WTC11 (cell line): ENCODE results near the gene USP22. TPM values are rescaled to one million over a fixed set of nuclear protein-coding genes. Genes with fewer than 3 reads are reported as not detected.

Experiments used
- ATAC-seq: fragments of 200-7000 bp; cut with Tn5 transposase; 2 replicates; pipeline ENCODE4 v1.10.0; 2021; ENCODE audit warnings: mild to moderate bottlenecking, moderate library complexity
- CTCF ChIA-PET: fragments of 300-600 bp; sonication (Branson Sonifier 250); formaldehyde crosslinking; loops from one replicate; lab custom pipeline; 2021; ENCODE audit warnings: antibody characterized with exemption; lab: Charles Lee
- POLR2A ChIA-PET: fragments of 350-600 bp; sonication (Branson Sonifier 250); formaldehyde crosslinking; loops from one replicate; lab custom pipeline; 2021; ENCODE audit warnings: antibody characterized with exemption; lab: Charles Lee
- DNase-seq: peaks from one replicate; pipeline ENCODE4 v3.0.0; 2021; ENCODE audit warnings: low spot score
- H3K27ac Mint-ChIP-seq: 2 replicates; pipeline ENCODE4 v1.8.0; 2021; ENCODE audit warnings: mixed read lengths
- H3K27me3 Mint-ChIP-seq: 2 replicates; pipeline ENCODE4 v1.8.0; 2021; ENCODE audit warnings: low read depth, mild to moderate bottlenecking, moderate library complexity, mixed read lengths
- H3K36me3 Mint-ChIP-seq: 2 replicates; pipeline ENCODE4 v1.8.0; 2021; ENCODE audit warnings: mixed read lengths
- H3K4me1 Mint-ChIP-seq: 2 replicates; pipeline ENCODE4 v1.8.0; 2022; ENCODE audit warnings: mixed read lengths
- H3K4me3 Mint-ChIP-seq: 2 replicates; pipeline ENCODE4 v1.8.0; 2021; ENCODE audit warnings: mild to moderate bottlenecking, moderate library complexity, mixed read lengths
- H3K9me3 Mint-ChIP-seq: 2 replicates; pipeline ENCODE4 v1.8.0; 2021; ENCODE audit warnings: mixed read lengths
- ARID4B ChIP-seq: sonication (generic); formaldehyde crosslinking; IDR thresholded peaks from 2 replicates; pipeline ENCODE4 v1.8.0; 2023; ENCODE audit warnings: missing genetic modification reagents, mild to moderate bottlenecking, borderline replicate concordance
- ATF1 ChIP-seq: sonication (generic); formaldehyde crosslinking; IDR thresholded peaks from 2 replicates; pipeline ENCODE4 v1.8.1; 2023; ENCODE audit warnings: mild to moderate bottlenecking, moderate library complexity, missing genetic modification reagents
- CBFB ChIP-seq: sonication (generic); formaldehyde crosslinking; IDR thresholded peaks from 2 replicates; pipeline ENCODE4 v1.8.1; 2022; ENCODE audit warnings: mild to moderate bottlenecking, low read depth, missing genetic modification reagents
- ESRRA ChIP-seq: sonication (generic); formaldehyde crosslinking; IDR thresholded peaks from 2 replicates; pipeline ENCODE4 v1.8.1; 2022; ENCODE audit warnings: mild to moderate bottlenecking, missing genetic modification reagents, borderline replicate concordance
- FOXK1 ChIP-seq: sonication (generic); formaldehyde crosslinking; IDR thresholded peaks from 2 replicates; pipeline ENCODE4 v1.8.0; 2022; ENCODE audit warnings: mild to moderate bottlenecking, moderate library complexity, missing genetic modification reagents
- IRF2 ChIP-seq: sonication (generic); formaldehyde crosslinking; IDR thresholded peaks from 2 replicates; pipeline ENCODE4 v1.8.0; 2022; ENCODE audit warnings: low read depth, missing genetic modification reagents, borderline replicate concordance
- JUN ChIP-seq: sonication (generic); formaldehyde crosslinking; IDR thresholded peaks from 2 replicates; pipeline ENCODE4 v1.8.0; 2023; ENCODE audit warnings: mild to moderate bottlenecking, missing genetic modification reagents
- NFATC4 ChIP-seq: fragments of 250-450 bp; sonication (Bioruptor Pico); IDR thresholded peaks from 2 replicates; pipeline ENCODE4 v1.9.0; 2021; ENCODE audit warnings: mild to moderate bottlenecking
- NR3C1 ChIP-seq: sonication (generic); formaldehyde crosslinking; conservative IDR thresholded peaks from 2 replicates; pipeline ENCODE4 v1.8.1; 2023; ENCODE audit warnings: low read depth, mild to moderate bottlenecking, missing genetic modification reagents
- TCF7 ChIP-seq: sonication (generic); formaldehyde crosslinking; IDR thresholded peaks from 2 replicates; pipeline ENCODE4 v1.8.0; 2022; ENCODE audit warnings: mild to moderate bottlenecking, low read depth, missing genetic modification reagents, moderate library complexity
- ZBTB21 ChIP-seq: sonication (generic); formaldehyde crosslinking; IDR thresholded peaks from 2 replicates; pipeline ENCODE4 v1.8.1; 2023; ENCODE audit warnings: mild to moderate bottlenecking, missing genetic modification reagents, borderline replicate concordance
- ZNF138 ChIP-seq: sonication (generic); formaldehyde crosslinking; conservative IDR thresholded peaks from 2 replicates; pipeline ENCODE4 v1.8.1; 2022; ENCODE audit warnings: mild to moderate bottlenecking, moderate library complexity, missing genetic modification reagents
- total RNA-seq: library from RNA; stranded (reverse); gene quantifications from 3 replicates; pipeline ENCODE4 v1.2.3, GENCODE V29; 2021
- TF ChIP-seq, protein P1 (sequence below): sonication (generic); formaldehyde crosslinking; IDR thresholded peaks from 2 replicates; pipeline ENCODE4 v1.8.1; 2023; ENCODE audit warnings: mild to moderate bottlenecking, moderate library complexity, missing genetic modification reagents
- TF ChIP-seq, protein P2 (sequence below): sonication (generic); formaldehyde crosslinking; IDR thresholded peaks from 2 replicates; pipeline ENCODE4 v1.8.1; 2023; ENCODE audit warnings: mild to moderate bottlenecking, missing genetic modification reagents
- TF ChIP-seq, protein P3 (sequence below): fragments of 250-450 bp; sonication (Bioruptor Pico); IDR thresholded peaks from 2 replicates; pipeline ENCODE4 v2.1.2; 2022; ENCODE audit warnings: mild to moderate bottlenecking, moderate library complexity
- TF ChIP-seq, protein P4 (sequence below): sonication (generic); formaldehyde crosslinking; IDR thresholded peaks from 2 replicates; pipeline ENCODE4 v1.8.1; 2023; ENCODE audit warnings: mild to moderate bottlenecking, missing genetic modification reagents, moderate library complexity
- TF ChIP-seq, protein P5 (sequence below): fragments of 250-450 bp; sonication (Bioruptor Pico); IDR thresholded peaks from 2 replicates; pipeline ENCODE4 v1.8.0; 2021; ENCODE audit warnings: mild to moderate bottlenecking

Gene USP22
- total RNA-seq, 1 experiment from 2014 or later: 289 TPM

- TF ChIP-seq, protein P1, sequence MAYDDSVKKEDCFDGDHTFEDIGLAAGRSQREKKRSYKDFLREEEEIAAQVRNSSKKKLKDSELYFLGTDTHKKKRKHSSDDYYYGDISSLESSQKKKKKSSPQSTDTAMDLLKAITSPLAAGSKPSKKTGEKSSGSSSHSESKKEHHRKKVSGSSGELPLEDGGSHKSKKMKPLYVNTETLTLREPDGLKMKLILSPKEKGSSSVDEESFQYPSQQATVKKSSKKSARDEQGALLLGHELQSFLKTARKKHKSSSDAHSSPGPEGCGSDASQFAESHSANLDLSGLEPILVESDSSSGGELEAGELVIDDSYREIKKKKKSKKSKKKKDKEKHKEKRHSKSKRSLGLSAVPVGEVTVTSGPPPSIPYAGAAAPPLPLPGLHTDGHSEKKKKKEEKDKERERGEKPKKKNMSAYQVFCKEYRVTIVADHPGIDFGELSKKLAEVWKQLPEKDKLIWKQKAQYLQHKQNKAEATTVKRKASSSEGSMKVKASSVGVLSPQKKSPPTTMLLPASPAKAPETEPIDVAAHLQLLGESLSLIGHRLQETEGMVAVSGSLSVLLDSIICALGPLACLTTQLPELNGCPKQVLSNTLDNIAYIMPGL: no peak
- TF ChIP-seq, protein P2, sequence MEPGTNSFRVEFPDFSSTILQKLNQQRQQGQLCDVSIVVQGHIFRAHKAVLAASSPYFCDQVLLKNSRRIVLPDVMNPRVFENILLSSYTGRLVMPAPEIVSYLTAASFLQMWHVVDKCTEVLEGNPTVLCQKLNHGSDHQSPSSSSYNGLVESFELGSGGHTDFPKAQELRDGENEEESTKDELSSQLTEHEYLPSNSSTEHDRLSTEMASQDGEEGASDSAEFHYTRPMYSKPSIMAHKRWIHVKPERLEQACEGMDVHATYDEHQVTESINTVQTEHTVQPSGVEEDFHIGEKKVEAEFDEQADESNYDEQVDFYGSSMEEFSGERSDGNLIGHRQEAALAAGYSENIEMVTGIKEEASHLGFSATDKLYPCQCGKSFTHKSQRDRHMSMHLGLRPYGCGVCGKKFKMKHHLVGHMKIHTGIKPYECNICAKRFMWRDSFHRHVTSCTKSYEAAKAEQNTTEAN (CRISPR knock-in tag): no peak
- no peak for TF ChIP-seq ZNF138
- no peak for TF ChIP-seq JUN (CRISPR knock-in tag)
- no peak for TF ChIP-seq IRF2 (CRISPR knock-in tag)
Observed at GRCh38 chr17:20966870-20967269, 75.9 kb downstream of the USP22 start (continued).

DNA sequence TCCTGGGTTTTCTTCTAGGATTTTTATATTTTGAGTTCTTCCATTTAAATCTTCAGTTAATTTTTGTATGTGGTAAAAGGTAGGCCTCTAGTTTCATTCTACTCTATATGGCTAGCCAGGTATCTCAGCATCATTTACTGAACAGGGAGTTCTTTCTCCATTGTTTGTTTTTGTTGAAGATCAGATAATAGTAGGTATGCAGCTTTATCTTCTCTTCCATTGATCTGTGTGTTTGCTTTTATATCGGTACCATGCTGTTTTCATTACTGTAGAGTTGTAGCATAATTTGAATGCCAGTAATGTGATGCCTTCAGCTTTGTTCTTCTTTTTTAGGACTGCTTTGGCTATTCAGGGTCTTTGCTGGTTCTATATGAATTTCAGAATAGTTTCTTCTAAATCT lies 77.3 kb downstream of the USP22 start:
- POLR2A ChIA-PET: no interaction called here

More for the DNA sequence above, 77.3 kb downstream of the USP22 start:
- Mint-ChIP-seq H3K9me3 (no peaks in the 10 kb centered on the region; the same call in 1 of the 2 replicates), H3K27me3 (no peaks in the 10 kb centered on the region), H3K36me3 (peaks cover 3% of the 10 kb centered on the region; the same call in 1 of the 2 replicates), H3K4me3 (no peak overlapping the region), H3K4me1 (peaks cover 64% of the 10 kb centered on the region), H3K27ac (peak overlapping the region; percentile 61; the same call in 1 of the 2 replicates)
- TF ChIP-seq NR3C1 (CRISPR knock-in tag) (no peak), ARID4B (CRISPR knock-in tag) (no peak), ESRRA (CRISPR knock-in tag) (no peak), ZBTB21 (no peak), CBFB (CRISPR knock-in tag) (no peak), TCF7 (CRISPR knock-in tag) (no peak), FOXK1 (CRISPR knock-in tag) (no peak), ATF1 (CRISPR knock-in tag) (no peak), NFATC4 (CRISPR knock-in tag) (no peak)
- TF ChIP-seq, protein P3, sequence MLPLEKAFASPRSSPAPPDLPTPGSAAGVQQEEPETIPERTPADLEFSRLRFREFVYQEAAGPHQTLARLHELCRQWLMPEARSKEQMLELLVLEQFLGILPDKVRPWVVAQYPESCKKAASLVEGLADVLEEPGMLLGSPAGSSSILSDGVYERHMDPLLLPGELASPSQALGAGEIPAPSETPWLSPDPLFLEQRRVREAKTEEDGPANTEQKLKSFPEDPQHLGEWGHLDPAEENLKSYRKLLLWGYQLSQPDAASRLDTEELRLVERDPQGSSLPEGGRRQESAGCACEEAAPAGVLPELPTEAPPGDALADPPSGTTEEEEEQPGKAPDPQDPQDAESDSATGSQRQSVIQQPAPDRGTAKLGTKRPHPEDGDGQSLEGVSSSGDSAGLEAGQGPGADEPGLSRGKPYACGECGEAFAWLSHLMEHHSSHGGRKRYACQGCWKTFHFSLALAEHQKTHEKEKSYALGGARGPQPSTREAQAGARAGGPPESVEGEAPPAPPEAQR (CRISPR knock-in tag): no peak
- TF ChIP-seq, protein P4, sequence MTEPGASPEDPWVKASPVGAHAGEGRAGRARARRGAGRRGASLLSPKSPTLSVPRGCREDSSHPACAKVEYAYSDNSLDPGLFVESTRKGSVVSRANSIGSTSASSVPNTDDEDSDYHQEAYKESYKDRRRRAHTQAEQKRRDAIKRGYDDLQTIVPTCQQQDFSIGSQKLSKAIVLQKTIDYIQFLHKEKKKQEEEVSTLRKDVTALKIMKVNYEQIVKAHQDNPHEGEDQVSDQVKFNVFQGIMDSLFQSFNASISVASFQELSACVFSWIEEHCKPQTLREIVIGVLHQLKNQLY: no peak
- TF ChIP-seq, protein P5, sequence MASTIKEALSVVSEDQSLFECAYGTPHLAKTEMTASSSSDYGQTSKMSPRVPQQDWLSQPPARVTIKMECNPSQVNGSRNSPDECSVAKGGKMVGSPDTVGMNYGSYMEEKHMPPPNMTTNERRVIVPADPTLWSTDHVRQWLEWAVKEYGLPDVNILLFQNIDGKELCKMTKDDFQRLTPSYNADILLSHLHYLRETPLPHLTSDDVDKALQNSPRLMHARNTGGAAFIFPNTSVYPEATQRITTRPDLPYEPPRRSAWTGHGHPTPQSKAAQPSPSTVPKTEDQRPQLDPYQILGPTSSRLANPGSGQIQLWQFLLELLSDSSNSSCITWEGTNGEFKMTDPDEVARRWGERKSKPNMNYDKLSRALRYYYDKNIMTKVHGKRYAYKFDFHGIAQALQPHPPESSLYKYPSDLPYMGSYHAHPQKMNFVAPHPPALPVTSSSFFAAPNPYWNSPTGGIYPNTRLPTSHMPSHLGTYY: no peak
- CTCF ChIA-PET: no interaction called here
- ATAC-seq (no peak), DNase-seq (no peak)
